ENCODE results near the gene LOXL1.

DNA sequence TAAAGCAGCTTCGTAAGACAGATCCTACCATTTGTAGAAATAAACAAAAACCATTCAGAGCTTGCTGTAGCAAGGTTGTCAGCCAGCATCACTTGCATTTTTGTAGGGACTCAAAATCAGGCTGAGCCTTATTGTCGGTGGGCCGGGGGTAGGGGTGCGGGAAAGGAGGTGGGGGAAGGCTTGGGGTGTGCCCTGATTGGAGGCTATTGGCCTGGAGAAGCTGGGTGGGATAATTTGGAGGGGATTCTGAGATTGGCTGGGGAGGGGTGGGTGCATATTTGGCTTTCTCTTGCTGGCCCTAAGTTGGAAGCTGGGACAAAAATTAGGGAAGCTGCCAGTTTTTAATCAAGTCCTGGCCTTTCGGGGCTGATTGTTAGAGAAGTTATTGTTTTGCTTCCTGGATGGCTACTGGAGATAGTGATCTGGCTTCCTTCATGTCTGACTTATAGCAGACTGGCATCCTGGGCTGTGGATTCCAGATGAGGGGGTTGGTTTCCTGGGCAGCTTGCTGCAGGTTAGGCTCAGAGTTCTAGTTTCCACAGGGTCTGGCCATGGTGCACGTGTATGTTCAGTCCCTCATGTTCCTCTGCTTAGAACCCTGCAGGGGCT lies 43.0 kb downstream of the LOXL1 start:
- TF ChIP-seq, protein P1, sequence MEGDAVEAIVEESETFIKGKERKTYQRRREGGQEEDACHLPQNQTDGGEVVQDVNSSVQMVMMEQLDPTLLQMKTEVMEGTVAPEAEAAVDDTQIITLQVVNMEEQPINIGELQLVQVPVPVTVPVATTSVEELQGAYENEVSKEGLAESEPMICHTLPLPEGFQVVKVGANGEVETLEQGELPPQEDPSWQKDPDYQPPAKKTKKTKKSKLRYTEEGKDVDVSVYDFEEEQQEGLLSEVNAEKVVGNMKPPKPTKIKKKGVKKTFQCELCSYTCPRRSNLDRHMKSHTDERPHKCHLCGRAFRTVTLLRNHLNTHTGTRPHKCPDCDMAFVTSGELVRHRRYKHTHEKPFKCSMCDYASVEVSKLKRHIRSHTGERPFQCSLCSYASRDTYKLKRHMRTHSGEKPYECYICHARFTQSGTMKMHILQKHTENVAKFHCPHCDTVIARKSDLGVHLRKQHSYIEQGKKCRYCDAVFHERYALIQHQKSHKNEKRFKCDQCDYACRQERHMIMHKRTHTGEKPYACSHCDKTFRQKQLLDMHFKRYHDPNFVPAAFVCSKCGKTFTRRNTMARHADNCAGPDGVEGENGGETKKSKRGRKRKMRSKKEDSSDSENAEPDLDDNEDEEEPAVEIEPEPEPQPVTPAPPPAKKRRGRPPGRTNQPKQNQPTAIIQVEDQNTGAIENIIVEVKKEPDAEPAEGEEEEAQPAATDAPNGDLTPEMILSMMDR (IDR thresholded peaks at IDR 0.05), result no peak
- no peak for TF ChIP-seq EZH2 (IDR thresholded peaks at IDR 0.05; ENCODE audit: borderline replicate concordance, insufficient read depth, low read depth, low read length, poor library complexity, severe bottlenecking)

Measured in B cell (primary cell).